GM21576 (cell line): Measurements from ENCODE around the gene ANKRD39.
"Not testable (repeated sequence)": the region's sequence is repeated elsewhere in the genome, so short reads cannot be mapped to it uniquely, and the experiment has no call there.

ENCODE experiments used
- ATAC-seq: cut with Tn5 transposase; IDR thresholded peaks from one replicate; pipeline ENCODE4 v1.9.1; 2021; ENCODE audit warnings: mild to moderate bottlenecking, moderate library complexity; ENCODE audit not compliant: unreplicated experiment

The ANKRD39 gene

DNA sequence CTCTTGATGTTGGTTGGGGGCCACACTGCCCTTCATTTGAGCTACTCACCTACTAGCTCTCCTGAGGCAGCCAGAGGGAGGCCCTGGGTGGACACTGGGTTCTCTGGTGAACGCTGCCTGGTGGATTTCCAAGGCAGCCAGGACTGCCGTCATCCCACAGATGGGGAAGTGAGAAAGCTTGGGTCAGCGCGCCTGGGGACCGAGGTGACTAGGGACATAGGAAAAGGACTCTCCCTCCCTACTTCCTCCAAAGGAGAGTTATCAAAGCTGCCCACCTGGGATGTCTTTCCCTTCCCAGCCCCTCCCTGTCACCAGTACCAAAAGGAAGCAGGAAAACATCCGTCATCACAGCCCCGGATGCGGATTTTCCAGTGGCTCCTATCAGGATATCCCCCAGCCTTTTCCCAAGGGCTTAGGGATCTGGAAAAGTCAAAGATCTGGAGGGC, 15.9 kb upstream of the ANKRD39 start:
- ATAC-seq = no peak

DNA sequence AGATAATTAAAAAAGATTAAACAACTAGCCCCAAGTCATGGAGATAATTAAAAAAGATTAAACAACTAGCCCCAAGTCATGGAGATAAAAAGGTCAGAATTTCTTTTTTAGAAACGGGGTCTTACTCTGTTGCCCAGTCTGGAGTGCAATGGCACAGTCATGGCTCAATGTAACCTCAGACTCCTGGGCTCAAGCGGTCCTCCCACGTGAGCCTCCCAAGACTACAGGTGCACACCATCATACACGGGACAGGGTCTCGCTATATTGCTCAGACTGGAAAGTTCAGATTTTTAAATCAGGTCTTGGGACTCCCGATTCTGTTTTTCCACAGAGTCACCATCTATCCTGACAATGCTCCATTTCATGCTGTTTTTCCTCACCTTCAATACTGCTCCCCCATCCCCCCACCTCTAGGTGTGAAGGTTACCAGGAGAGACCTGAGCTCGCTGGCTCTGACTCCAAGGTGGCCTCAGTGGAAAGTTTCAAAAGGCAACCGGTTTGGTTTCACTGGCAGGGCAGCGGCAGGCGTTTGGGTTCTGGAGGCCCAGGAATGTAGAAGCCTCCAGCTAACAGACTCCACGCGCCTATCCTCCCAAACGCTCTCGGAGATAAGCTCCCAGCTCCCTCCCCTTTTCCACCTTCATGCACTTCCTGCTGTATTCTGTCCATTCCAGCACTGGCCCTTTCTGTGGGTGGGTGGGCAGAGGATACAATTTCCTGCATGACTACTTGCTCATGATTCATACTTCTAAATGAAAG, 15.0 kb upstream of the ANKRD39 start:
- ATAC-seq = no peak

- ATAC-seq = no peak
Observed at GRCh38 chr2:96870626-96871255, 12.9 kb upstream of the ANKRD39 start.

- ATAC-seq = no peak
Observed at GRCh38 chr2:96869822-96870625, 12.2 kb upstream of the ANKRD39 start, which contains the start of gene SEMA4C. TSS of gene SEMA4C (minus strand) at chr2:96870080. CDS start at chr2:96867886, 2,194 bp downstream.

DNA sequence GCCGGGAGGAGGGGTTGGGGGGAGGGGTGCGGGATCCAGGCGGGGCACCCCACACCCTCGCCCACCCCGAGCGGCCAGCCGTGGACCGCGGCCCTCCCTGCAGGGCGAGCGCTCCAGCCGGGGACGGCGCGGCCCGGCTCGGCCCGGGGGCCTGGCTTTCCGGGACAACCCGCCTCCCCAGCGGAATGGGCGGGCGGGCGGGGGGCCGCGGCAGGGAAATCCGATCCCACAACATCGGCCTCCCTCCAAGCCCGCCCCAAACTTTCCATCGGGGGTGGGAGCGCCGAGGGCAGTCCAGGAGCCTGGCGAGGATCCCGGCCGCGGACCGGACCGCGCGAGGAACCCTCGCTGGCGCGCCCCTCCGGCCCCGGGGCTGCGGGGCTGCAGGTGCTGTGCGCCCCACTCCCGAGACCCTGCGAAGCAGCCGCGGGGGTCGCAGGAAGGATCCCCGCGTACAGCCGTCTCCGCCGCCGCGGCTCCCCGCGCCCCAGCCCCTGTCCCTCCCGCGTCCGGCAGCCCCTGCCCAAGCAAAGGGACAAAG, 11.5 kb upstream of the ANKRD39 start:
- ATAC-seq = no peak

- ATAC-seq = peak; percentile 39
Observed at GRCh38 chr2:96868555-96869280, 10.9 kb upstream of the ANKRD39 start.

DNA sequence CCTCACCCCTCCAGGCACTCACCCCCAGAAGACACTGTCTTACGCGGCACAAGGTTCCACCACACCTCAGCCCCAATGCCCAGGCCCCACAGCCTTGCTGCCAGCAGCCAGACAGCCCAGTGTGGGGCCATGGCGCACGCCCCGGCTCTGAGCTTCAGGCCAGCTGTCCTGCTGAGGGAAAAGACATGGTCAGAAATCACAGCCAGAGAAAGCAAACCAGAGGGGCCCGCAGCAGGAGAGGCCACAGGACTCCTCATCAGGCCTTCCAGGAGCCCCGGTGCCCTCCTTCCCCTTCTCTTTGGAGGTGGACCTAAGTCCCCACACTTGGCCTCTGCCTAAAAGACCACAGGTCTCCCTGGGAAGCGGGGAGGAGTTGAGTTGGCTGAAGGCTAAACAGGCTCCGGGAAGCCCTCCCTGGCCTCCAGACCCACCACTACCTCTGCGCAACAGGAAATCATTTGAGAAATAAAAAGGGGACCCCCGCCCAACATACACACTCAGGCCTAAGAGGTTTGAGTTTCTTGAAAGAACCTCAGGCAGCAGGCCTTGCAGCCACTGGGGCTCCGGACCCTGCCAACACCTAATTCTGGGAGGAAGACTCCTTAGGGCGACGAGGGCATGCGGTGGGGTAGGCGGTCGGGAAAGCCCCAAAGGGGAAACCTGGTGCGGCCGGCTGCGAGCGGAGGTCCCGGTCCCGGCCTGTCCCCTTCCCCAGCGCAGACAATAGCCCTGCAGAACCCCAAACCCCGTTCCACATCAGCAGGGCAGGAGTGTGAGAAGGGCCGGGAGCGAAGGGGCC, 10.1 kb upstream of the ANKRD39 start:
- ATAC-seq = peak; percentile 11

- ATAC-seq = no peak
Observed at GRCh38 chr2:96866986-96867755, 9.4 kb upstream of the ANKRD39 start.

DNA sequence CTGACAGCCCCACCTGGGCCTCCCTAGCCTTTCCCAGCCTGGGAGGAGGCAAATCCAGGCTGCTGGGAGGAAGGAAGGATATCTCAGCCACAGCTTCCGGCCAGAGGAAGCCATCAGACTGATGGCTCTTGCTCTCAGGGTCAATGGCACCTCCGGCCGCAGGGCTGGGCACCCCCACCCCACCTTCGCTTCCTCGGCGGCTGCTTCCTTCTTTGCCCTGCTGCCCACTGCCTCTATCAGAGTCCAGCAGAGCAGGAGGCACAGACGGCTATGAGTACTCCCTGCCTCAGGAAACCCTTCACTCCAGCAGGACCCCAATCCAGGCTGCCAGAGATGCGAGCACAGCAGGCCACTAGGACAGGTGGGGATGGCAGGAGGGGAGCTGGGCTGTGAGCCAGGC, 8.8 kb upstream of the ANKRD39 start:
- no peak for ATAC-seq

GRCh38 chr2:96866149-96866548, 8.3 kb upstream of the ANKRD39 start:
- no peak for ATAC-seq

DNA sequence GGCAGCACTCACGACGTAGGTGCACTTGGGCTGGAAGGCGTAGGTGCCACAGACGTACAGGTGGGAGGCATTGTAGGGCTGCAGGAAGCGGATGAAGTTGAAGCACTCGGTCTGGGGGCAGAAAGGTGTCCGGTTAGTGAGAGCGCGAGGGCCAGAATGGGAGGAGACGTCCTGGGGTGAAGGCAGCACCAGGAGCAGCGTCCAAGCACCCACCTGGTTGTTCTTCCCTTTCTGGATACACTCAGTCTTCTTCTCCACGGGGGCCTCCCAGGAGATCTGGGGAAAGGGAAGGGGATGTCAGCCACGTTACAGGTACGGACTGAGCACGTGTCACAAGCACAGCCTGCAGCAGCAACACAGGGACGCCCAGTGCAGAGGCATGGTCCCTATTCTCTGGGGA, 7.8 kb upstream of the ANKRD39 start:
- no peak for ATAC-seq

GRCh38 chr2:96864343-96865091, 6.7 kb upstream of the ANKRD39 start:
- ATAC-seq = no peak

DNA sequence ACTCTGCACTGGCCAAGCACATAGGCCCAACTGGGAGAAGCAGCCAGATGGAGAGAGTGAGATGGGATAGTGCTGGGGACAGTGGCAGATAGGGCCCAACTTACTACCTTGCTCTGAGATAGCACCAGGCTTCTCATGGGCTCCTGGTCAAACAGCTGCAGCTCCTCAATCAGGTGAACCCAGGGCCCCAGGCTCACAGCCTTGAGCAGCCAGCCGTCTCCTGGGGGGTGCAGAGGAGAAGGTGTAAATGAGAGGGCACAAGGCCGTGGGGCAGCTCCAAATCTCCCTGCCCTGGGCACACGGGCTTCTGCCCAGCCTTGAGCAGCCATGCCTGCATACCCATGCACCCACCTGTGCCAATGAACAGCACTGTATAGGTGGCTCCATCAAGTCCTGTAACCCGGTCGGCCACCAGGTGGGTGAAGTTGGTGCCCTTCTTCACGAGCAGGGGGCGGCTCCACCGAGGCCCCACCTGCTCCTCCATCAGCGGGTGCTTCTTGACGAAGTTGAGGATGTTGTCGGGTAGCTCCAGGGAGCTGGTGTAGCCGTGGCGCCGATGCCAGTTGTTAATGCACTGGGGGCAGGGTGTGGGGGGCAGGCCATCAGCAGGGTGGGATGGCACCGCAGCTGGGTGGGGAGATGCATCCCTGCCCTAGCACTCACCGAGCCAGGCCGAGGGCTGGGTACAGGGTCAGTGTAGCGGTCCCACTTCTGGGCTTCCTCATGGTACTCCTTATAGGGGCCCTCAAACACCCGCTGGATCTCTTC, 5.9 kb upstream of the ANKRD39 start:
- ATAC-seq = no peak

DNA sequence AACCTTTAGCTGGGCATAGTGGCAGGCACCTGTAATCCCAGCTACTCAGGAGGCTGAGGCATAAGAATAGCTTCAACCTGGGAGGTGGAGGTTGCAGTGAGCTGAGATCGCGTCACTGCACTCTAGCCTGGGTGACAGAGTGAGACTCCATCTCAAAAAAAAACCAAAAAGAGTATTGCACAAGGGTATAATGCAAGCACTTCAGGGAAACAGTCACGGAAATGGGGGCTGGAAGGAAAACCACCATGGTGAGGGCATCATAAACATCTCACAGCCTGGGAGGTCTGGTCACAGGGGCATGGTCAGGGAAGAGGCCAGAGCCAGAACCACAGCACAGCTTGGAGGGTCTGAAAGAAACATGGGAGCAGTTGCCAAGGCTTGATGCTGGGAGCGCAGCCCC, 5.2 kb upstream of the ANKRD39 start:
- ATAC-seq = not testable (repeated sequence)

- no peak for ATAC-seq
Observed at GRCh38 chr2:96861074-96861473, 3.3 kb upstream of the ANKRD39 start.

- no peak for ATAC-seq
Observed at GRCh38 chr2:96860065-96861029, 2.5 kb upstream of the ANKRD39 start.

DNA sequence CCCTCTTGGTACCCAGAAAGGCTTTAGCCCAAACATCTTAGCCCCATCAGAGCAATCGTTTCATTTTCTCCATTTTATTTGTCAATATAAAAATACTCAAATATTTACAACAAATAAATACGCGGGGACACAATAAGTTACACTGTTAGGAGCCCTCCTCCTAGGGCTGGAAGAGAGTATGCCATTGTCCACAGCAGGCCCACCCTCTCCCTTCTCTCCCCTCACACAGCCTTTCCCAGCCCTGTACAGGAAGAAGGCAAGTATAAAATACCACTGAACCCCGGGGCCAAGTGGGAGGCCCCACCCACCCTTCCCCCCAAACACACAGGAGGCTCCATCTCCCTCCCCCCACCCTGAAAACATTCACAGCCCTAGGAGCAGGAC, 1.9 kb upstream of the ANKRD39 start:
- ATAC-seq = no peak
